B cell (primary cell): ENCODE results near the gene PPARD. TPM values are rescaled to one million over a fixed set of nuclear protein-coding genes. Genes with fewer than 3 reads are reported as not detected.

Experiments
- ATAC-seq: fragments of 200-7000 bp; cut with Tn5 transposase; one replicate; pipeline ENCODE4 v1.10.0; 2021; ENCODE audit warnings: low read depth, mild to moderate bottlenecking, moderate number of reproducible peaks, moderate library complexity
- CTCF ChIA-PET: fragments of 350-600 bp; sonication (Branson Sonifier 250); formaldehyde crosslinking; loops from one replicate; lab custom pipeline; 2021; ENCODE audit warnings: antibody characterized with exemption, inconsistent platforms; lab: Charles Lee
- POLR2A ChIA-PET: fragments of 350-600 bp; sonication (Branson Sonifier 250); formaldehyde crosslinking; loops from one replicate; lab custom pipeline; 2021; ENCODE audit warnings: antibody characterized with exemption; lab: Charles Lee
- DNase-seq: peaks from one replicate; pipeline ENCODE4 v3.0.0; 2013
- H2AFZ ChIP-seq: 2 replicates; pipeline ENCODE4 v1.6.1; 2012; ENCODE audit warnings: mild to moderate bottlenecking, low read depth, low read length; ENCODE audit not compliant: insufficient read depth, poor library complexity, severe bottlenecking
- H3K27ac ChIP-seq, 2 donors: 1 replicate in 1 of 2; 2 replicates in 1 of 2; pipeline ENCODE4 v1.5.1; 2012 to 2013; ENCODE audit warnings: low read length in 2 of 2, mild to moderate bottlenecking in 2 of 2, moderate library complexity in 1 of 2
- H3K27me3 ChIP-seq, 4 experiments: fragments of 200-600 bp in 1 of 4; sonication (generic) in 1 of 4; replicated peaks in 1 of 4; 1 replicate in 2 of 4; 2 replicates in 2 of 4; pipeline versions ENCODE4 v1.6.1 to v1.7.0; 2013 to 2016; ENCODE audit warnings: low read length in 3 of 4, mild to moderate bottlenecking in 2 of 4, mixed read lengths in 1 of 4, moderate library complexity in 1 of 4; ENCODE audit not compliant: insufficient read depth in 4 of 4, control insufficient read depth in 3 of 4; ENCODE audit errors: control extremely low read depth in 1 of 4
- H3K36me3 ChIP-seq, 2 experiments: replicated peaks in 1 of 2; 1 replicate in 1 of 2; 2 replicates in 1 of 2; pipeline versions ENCODE4 v1.6.1 to v1.7.1; 2013; ENCODE audit warnings: low read length in 1 of 2; ENCODE audit not compliant: insufficient read depth in 2 of 2, control insufficient read depth in 1 of 2; ENCODE audit errors: control extremely low read depth in 1 of 2, extremely low read depth in 1 of 2
- H3K4me1 ChIP-seq, 2 donors: fragments of 200-600 bp in 1 of 2; sonication (generic) in 1 of 2; 1 replicate in 1 of 2; 2 replicates in 1 of 2; pipeline versions ENCODE4 v1.5.1 to v1.6.1; 2013 to 2017; ENCODE audit warnings: low read length in 2 of 2; ENCODE audit not compliant: control insufficient read depth in 2 of 2, insufficient read depth in 2 of 2
- H3K4me2 ChIP-seq: replicated peaks from 2 replicates; pipeline ENCODE3; 2012; ENCODE audit warnings: mild to moderate bottlenecking, low read depth, low read length; ENCODE audit not compliant: poor library complexity, severe bottlenecking
- H3K4me3 ChIP-seq, 5 experiments: fragments of 200-600 bp in 1 of 5; sonication (generic) in 1 of 5; 1 replicate in 3 of 5; 2 replicates in 2 of 5; pipeline versions ENCODE4 v1.5.1 to v1.7.0; 2011 to 2016; ENCODE audit warnings: low read length in 4 of 5, mild to moderate bottlenecking in 4 of 5, low read depth in 2 of 5, control low read depth in 1 of 5, moderate library complexity in 1 of 5; ENCODE audit not compliant: insufficient read depth in 1 of 5; ENCODE audit errors: control extremely low read depth in 1 of 5, extremely low read depth in 1 of 5
- H3K79me2 ChIP-seq: fragments of 200-600 bp; sonication (generic); one replicate; pipeline ENCODE4 v1.6.0; 2016; ENCODE audit warnings: low read length; ENCODE audit not compliant: control insufficient read depth, insufficient read depth
- H3K9ac ChIP-seq: fragments of 200-600 bp; sonication (generic); 2 replicates; pipeline ENCODE4 v1.6.1; 2017; ENCODE audit warnings: mild to moderate bottlenecking, low read length, moderate library complexity
- H3K9me3 ChIP-seq, 3 donors: one replicate each; pipeline versions ENCODE4 v1.6.1 to v1.7.1; 2013; ENCODE audit warnings: low read length in 2 of 3; ENCODE audit not compliant: control insufficient read depth in 2 of 3, insufficient read depth in 1 of 3; ENCODE audit errors: control extremely low read depth in 1 of 3
- H4K20me1 ChIP-seq: 2 replicates; pipeline ENCODE4 v1.6.0; 2012; ENCODE audit warnings: mild to moderate bottlenecking, low read length; ENCODE audit not compliant: insufficient read depth, control insufficient read depth, poor library complexity, severe bottlenecking
- H3K27ac Mint-ChIP-seq: one replicate; pipeline ENCODE4 v1.8.0; 2021; ENCODE audit warnings: mixed read lengths
- H3K27me3 Mint-ChIP-seq: one replicate; pipeline ENCODE4 v1.8.0; 2021; ENCODE audit warnings: mixed read lengths
- H3K4me1 Mint-ChIP-seq: one replicate; pipeline ENCODE4 v1.8.0; 2021; ENCODE audit warnings: mixed read lengths
- H3K4me3 Mint-ChIP-seq: one replicate; pipeline ENCODE4 v1.8.0; 2021; ENCODE audit warnings: mixed read lengths
- H3K9me3 Mint-ChIP-seq: one replicate; pipeline ENCODE4 v1.8.0; 2022; ENCODE audit warnings: mixed read lengths; ENCODE audit not compliant: insufficient read depth
- EZH2 ChIP-seq: IDR thresholded peaks from 2 replicates; pipeline ENCODE4 v1.6.1; 2012; ENCODE audit warnings: borderline replicate concordance, low read depth, mild to moderate bottlenecking, moderate library complexity, low read length; ENCODE audit not compliant: insufficient read depth, poor library complexity, severe bottlenecking
- WGBS: methylation state at CpG from one replicate; pipeline ENCODE4 v1.1.5; 2013; ENCODE audit warnings: missing lambda C conversion rate; ENCODE audit not compliant: insufficient coverage; 5-methylcytosine and 5-hydroxymethylcytosine counted together
- intact Hi-C: fragments of 100-400 bp; cut with micrococcal nuclease; formaldehyde crosslinking; loops from one replicate; pipeline ENCODE4 v1.10.0; 2022
- polyA plus RNA-seq: library from polyadenylated mRNA; depleted of rRNA; stranded (reverse); fragments of >200 nt; gene quantifications from 2 replicates; pipeline ENCODE4 v1.2.3, GENCODE V29; 2012
- total RNA-seq, 2 donors: library from RNA; stranded (reverse); fragments of 120-200 nt in 1 of 2; gene quantifications; 1 replicate in 1 of 2; 2 replicates in 1 of 2; pipeline versions ENCODE4 v1.2.3 to v1.2.4, GENCODE V29; 2013 to 2022
- TF ChIP-seq, protein P1 (sequence below): fragments of 200-600 bp; IDR thresholded peaks from one replicate; pipeline ENCODE4 v1.8.0; 2022; ENCODE audit warnings: antibody characterized with exemption, mild to moderate bottlenecking

PPARD gene
- total and polyA plus RNA-seq, 2 donors (not counting 1 experiment from before 2014, with no cell fraction given) = 37.9 to 38.9 TPM

DNA sequence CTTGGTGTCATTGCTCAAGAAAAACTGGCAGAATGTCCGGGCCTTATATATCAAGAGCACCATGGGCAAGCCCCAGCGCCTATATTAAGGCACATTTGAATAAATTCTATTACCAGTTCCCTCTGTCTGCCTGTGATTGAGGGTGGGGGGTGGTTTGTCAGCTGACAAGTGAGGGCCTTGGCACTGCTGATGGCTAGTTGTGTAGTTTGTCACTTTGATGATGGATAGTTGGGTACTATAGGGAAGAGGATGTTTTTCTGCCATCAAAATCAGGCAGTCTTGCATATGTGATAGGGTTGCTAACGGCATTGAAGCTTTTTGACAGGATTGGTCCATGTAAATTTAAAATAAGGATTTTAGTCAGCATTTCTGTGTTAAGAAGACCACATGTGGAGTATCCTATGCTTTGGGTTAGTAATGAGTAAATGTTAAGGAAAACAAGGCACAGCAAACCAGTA, 128.3 kb downstream of the PPARD start:
- H2AFZ ChIP-seq = no peak overlapping the region
- H3K27ac ChIP-seq = peak overlapping the region in 1 of 2 donors; percentile 91
- Mint-ChIP-seq H3K4me1 (peaks cover 42% of the 10 kb centered on the region), H3K27ac (peak overlapping the region; percentile 99), H3K27me3 (no peaks in the 10 kb centered on the region), H3K4me3 (peak overlapping the region; percentile 99), H3K9me3 (no peaks in the 10 kb centered on the region)
- H4K20me1 ChIP-seq = peaks cover 25% of the 10 kb centered on the region
- ChIA-PET CTCF (interaction anchor here (4.1 to 7.9 kb wide), 2 partner anchors 18 to 175 kb away, joined by 16 to 127 read pairs; partner anchors contain the start of gene FANCE), POLR2A (interaction anchor here (0.7 kb wide), 3 partner anchors 13 to 135 kb away, joined by 3 to 4 read pairs (median 4); no protein-coding TSS in a partner anchor)
- WGBS = 78% methylated on average over 1 of the region's 3 CpGs
- H3K4me3 ChIP-seq = no peak overlapping the region
- H3K79me2 ChIP-seq = peaks cover 8% of the 10 kb centered on the region
- peaks cover 19 to 34% of the 10 kb centered on the region in 2 donors for H3K4me1 ChIP-seq
- ATAC-seq = no peak
- intact Hi-C loops = no loop called here
- no peak overlapping the region for H3K9ac ChIP-seq
- no peaks in the 10 kb centered on the region for H3K9me3 ChIP-seq
- TF ChIP-seq EZH2 = no peak
- TF ChIP-seq, protein P1, sequence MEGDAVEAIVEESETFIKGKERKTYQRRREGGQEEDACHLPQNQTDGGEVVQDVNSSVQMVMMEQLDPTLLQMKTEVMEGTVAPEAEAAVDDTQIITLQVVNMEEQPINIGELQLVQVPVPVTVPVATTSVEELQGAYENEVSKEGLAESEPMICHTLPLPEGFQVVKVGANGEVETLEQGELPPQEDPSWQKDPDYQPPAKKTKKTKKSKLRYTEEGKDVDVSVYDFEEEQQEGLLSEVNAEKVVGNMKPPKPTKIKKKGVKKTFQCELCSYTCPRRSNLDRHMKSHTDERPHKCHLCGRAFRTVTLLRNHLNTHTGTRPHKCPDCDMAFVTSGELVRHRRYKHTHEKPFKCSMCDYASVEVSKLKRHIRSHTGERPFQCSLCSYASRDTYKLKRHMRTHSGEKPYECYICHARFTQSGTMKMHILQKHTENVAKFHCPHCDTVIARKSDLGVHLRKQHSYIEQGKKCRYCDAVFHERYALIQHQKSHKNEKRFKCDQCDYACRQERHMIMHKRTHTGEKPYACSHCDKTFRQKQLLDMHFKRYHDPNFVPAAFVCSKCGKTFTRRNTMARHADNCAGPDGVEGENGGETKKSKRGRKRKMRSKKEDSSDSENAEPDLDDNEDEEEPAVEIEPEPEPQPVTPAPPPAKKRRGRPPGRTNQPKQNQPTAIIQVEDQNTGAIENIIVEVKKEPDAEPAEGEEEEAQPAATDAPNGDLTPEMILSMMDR = no peak
- peaks cover 0 to 50% of the 10 kb centered on the region in 2 experiments for H3K36me3 ChIP-seq
- no peak for DNase-seq
- H3K4me2 ChIP-seq = peak overlapping the region; percentile 82
- no peaks in the 10 kb centered on the region for H3K27me3 ChIP-seq

DNA sequence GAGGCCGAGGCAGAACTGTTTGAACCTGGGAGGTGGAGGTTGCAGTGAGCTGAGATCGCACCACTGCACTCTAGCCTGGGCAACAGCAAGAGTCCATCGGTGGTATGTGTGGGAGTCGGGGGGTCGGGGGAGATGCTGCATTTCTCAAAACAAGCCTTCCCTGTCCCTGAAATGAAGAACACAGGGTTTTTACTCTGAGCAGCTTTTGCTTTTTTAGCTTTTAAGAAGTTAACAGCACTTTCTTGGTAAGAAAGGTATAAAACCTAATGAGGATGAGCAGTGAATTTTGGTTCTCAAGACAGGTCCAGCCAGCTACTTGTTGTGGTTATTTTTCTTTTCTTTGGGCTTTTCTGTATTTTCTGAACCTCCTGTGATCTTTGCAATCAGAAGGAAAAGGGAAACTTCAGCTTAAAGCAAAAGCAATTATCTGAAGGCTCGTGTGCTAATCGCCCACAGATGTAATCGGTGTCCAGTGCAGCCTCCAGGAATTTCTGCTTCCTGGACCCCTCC, 129.5 kb downstream of the PPARD start:
- Histone ChIP-seq H3K27ac (peak overlapping the region in 1 of 2 donors; percentile 6), H3K36me3 (peaks cover 0 to 50% of the 10 kb centered on the region in 2 experiments), H3K9me3 (no peaks in the 10 kb centered on the region), H3K27me3 (no peaks in the 10 kb centered on the region), H4K20me1 (peaks cover 25% of the 10 kb centered on the region), H3K79me2 (peaks cover 8% of the 10 kb centered on the region), H2AFZ (no peak overlapping the region), H3K9ac (no peak overlapping the region), H3K4me1 (peaks cover 19 to 34% of the 10 kb centered on the region in 2 donors), H3K4me3 (no peak overlapping the region), H3K4me2 (no peak overlapping the region)
- POLR2A ChIA-PET = interaction anchor here (0.6 to 1.0 kb wide), 2 partner anchors 26 to 167 kb away, joined by 4 to 5 read pairs; no protein-coding TSS in a partner anchor
- H3K4me3 Mint-ChIP-seq = no peak overlapping the region
- no peak for TF ChIP-seq EZH2
- TF ChIP-seq, protein P1 = no peak
- no peaks in the 10 kb centered on the region for H3K9me3 Mint-ChIP-seq
- CTCF ChIA-PET = interaction anchor here (0.9 to 7.9 kb wide), 3 partner anchors 20 to 177 kb away, joined by 3 to 127 read pairs (median 16); partner anchors contain the start of gene FANCE
- no peaks in the 10 kb centered on the region for H3K27me3 Mint-ChIP-seq
- intact Hi-C loops = no loop called here
- no peak for DNase-seq
- ATAC-seq = no peak
- peaks cover 42% of the 10 kb centered on the region for H3K4me1 Mint-ChIP-seq
- peak overlapping the region; percentile 63 for H3K27ac Mint-ChIP-seq
- 88% methylated on average over 6 of the region's 8 CpGs for WGBS
